ENCODE measurements around the gene SALL1. TPM values are rescaled to one million over a fixed set of nuclear protein-coding genes. Genes with fewer than 3 reads are reported as not detected.

SALL1 gene
- total and polyA plus RNA-seq, 9 of the 15 experiments (the other 6 are each of a cell fraction or from before 2014, with no cell fraction given) = not detected

- no peak overlapping the region for H3K4me2 ChIP-seq (ENCODE audit: insufficient read depth, low read length)
- ChIA-PET POLR2A (interaction anchor here (0.5 kb wide), 1 partner anchor 384 kb away, joined by 3 read pairs; no protein-coding TSS in a partner anchor), CTCF (ENCODE audit: low intra/inter-chr PET ratio) (no interaction called here)
- no peak overlapping the region for H3K9ac ChIP-seq (ENCODE audit: insufficient read depth in 1 of 2, low read depth in 2 of 2, low read length in 2 of 2)
- ATAC-seq = no peak
- in situ Hi-C loops (cut with MboI) = no loop called here
- DNase-seq (ENCODE audit: extremely low read depth in 1 of 4, low spot score in 3 of 4) = no peak
- H3K4me1 ChIP-seq (replicated peaks in 1 of 2; ENCODE audit: control insufficient read depth in 2 of 2, insufficient read depth in 2 of 2, low read length in 2 of 2) = no peaks in the 10 kb centered on the region
- WGBS (ENCODE audit: insufficient coverage, low coverage, missing lambda C conversion rate) = 0% methylated on average over 7 of the region's 8 CpGs
- H2AFZ ChIP-seq (ENCODE audit: low read depth, low read length) = no peak overlapping the region
- H4K20me1 ChIP-seq (replicated peaks; ENCODE audit: control insufficient read depth, insufficient read depth, low read length) = no peaks in the 10 kb centered on the region
- no peaks in the 10 kb centered on the region for H3K36me3 ChIP-seq (ENCODE audit: control insufficient read depth, insufficient read depth, low read length)
- H3K9me3 ChIP-seq (replicated peaks; ENCODE audit: control insufficient read depth, insufficient read depth, low read depth, low read length) = no peaks in the 10 kb centered on the region
- H3K27me3 ChIP-seq (ENCODE audit: control insufficient read depth in 2 of 2, insufficient read depth in 2 of 2, low read length in 2 of 2) = no peaks in the 10 kb centered on the region
- no peak for FAIRE-seq
- BruUV-seq (replicated peaks) = no TSS peak
- intact Hi-C loops (cut with micrococcal nuclease) = no loop called here
- no peaks in the 10 kb centered on the region for H3K79me2 ChIP-seq (ENCODE audit: control insufficient read depth, insufficient read depth, low read length)
- H3K27ac ChIP-seq (ENCODE audit: extremely low read depth, low read depth, low read length) = no peak overlapping the region
- no peak overlapping the region for H3K4me3 ChIP-seq
- no peaks in the 10 kb centered on the region for H3K9me1 ChIP-seq (ENCODE audit: control insufficient read depth, insufficient read depth, low read length)
- TF ChIP-seq FOXP1 (CRISPR knock-in tag; IDR thresholded peaks at IDR 0.05) = no peak
- TF ChIP-seq KAT7 (CRISPR knock-in tag; IDR thresholded peaks at IDR 0.05; ENCODE audit: borderline replicate concordance) = no peak
- no peak for TF ChIP-seq DIDO1 (tag; IDR thresholded peaks at IDR 0.05; ENCODE audit: low read depth)
- TF ChIP-seq TAF1 (IDR thresholded peaks at IDR 0.05; ENCODE audit: control insufficient read depth, extremely low read depth, insufficient read depth, low read length, severe bottlenecking) = no peak
- TF ChIP-seq, protein P1, sequence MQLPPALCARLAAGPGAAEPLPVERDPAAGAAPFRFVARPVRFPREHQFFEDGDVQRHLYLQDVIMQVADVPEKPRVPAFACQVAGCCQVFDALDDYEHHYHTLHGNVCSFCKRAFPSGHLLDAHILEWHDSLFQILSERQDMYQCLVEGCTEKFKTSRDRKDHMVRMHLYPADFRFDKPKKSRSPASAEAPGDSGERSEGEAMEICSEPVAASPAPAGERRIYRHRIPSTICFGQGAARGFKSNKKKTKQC (CRISPR knock-in tag; IDR thresholded peaks at IDR 0.05) = no peak
- TF ChIP-seq ERF (CRISPR knock-in tag; IDR thresholded peaks at IDR 0.05) = no peak
- TF ChIP-seq GTF2F1 (IDR thresholded peaks at IDR 0.05; ENCODE audit: low read depth, low read length) = no peak
- TF ChIP-seq ZNF764 (CRISPR knock-in tag; IDR thresholded peaks at IDR 0.05; ENCODE audit: low read depth) = no peak
- TF ChIP-seq AFF1 (IDR thresholded peaks at IDR 0.05; ENCODE audit: low read depth in 1 of 2, partially characterized antibody in 2 of 2) = no peak
- no peak for TF ChIP-seq FOXA1 (IDR thresholded peaks at IDR 0.05; ENCODE audit: borderline replicate concordance)
- TF ChIP-seq HNRNPL (IDR thresholded peaks at IDR 0.05; ENCODE audit: low read depth, low read length) = no peak
- TF ChIP-seq POLR2AphosphoS5 (IDR thresholded peaks at IDR 0.05; ENCODE audit: control insufficient read depth, insufficient read depth, low read depth, low read length) = no peak
- no peak for TF ChIP-seq CREBBP (IDR thresholded peaks at IDR 0.05; ENCODE audit: low read depth, low read length)
- TF ChIP-seq ZNF282 (CRISPR knock-in tag; IDR thresholded peaks at IDR 0.05) = no peak
- TF ChIP-seq HNRNPUL1 (IDR thresholded peaks at IDR 0.05; ENCODE audit: low read length) = no peak
These were observed 47.1 kb upstream of the SALL1 start for GRCh38 chr16:51197953-51198748.

Data from K562 (cell line).